ENCODE results near the gene NRG3. TPM values are rescaled to one million over a fixed set of nuclear protein-coding genes. Genes with fewer than 3 reads are reported as not detected.

Gene NRG3
- total and polyA plus RNA-seq, 8 donors = 0.14 to 0.59 (median 0.25) TPM; not detected in 2

GRCh38 chr10:81978238-81978637 lies 103.2 kb downstream of the NRG3 start:
- DNase-seq = no peak
- Histone ChIP-seq H3K9me3 (no peaks in the 10 kb centered on the region), H3K36me3 (no peaks in the 10 kb centered on the region), H3K4me1 (no peaks in the 10 kb centered on the region), H3K27ac (no peak overlapping the region), H3K4me3 (no peak overlapping the region), H3K27me3 (no peaks in the 10 kb centered on the region)
- no peak for ATAC-seq
- no peak for FAIRE-seq
- WGBS, 2 donors = 62 to 71% methylated on average over 2 of the region's 2 CpGs
- TF ChIP-seq CTCF (IDR thresholded peaks at IDR 0.05) = no peak
- intact Hi-C loops (cut with DNase I) = no loop called here

- Histone ChIP-seq H3K4me1 (no peaks in the 10 kb centered on the region), H3K9me3 (no peaks in the 10 kb centered on the region), H3K27ac (no peak overlapping the region), H3K4me3 (no peak overlapping the region), H3K27me3 (no peaks in the 10 kb centered on the region), H3K36me3 (no peaks in the 10 kb centered on the region)
- FAIRE-seq (no peak), DNase-seq (no peak), ATAC-seq (no peak)
- WGBS, 2 donors = 67 to 90% methylated on average over 1 of the region's 1 CpG
- intact Hi-C loops (cut with DNase I) = no loop called here
- no peak for TF ChIP-seq CTCF (IDR thresholded peaks at IDR 0.05)
Measured at GRCh38 chr10:81981724-81982123, 106.7 kb downstream of the NRG3 start.

DNA sequence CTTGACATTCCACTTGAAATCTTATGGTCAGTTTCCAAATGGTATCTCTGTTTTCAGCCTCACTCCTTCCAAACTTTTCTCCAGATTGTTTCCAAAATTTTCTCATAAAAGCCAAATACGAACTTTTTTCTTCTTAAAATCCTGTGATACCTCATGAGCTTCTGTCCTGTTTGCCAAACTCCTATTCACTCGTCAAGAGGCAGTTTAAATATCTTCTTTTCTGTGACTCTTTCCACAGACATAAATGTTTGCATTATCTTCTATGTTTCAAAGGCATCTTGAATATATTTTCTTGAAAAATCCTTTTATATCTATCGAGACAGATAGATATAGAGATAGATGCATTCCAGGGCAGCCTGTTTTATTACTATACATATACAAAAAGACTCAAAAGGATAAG lies 109.4 kb downstream of the NRG3 start:
- no peaks in the 10 kb centered on the region for H3K27me3 ChIP-seq
- TF ChIP-seq CTCF (IDR thresholded peaks at IDR 0.05) = no peak
- ATAC-seq (no peak), FAIRE-seq (no peak), DNase-seq (no peak)
- no peaks in the 10 kb centered on the region for H3K4me1 ChIP-seq
- 39 to 66% methylated on average over 3 of the region's 3 CpGs for WGBS, 2 donors
- no peak overlapping the region for H3K27ac ChIP-seq
- no peak overlapping the region for H3K4me3 ChIP-seq
- intact Hi-C loops (cut with DNase I) = no loop called here
- H3K9me3 ChIP-seq = no peaks in the 10 kb centered on the region
- H3K36me3 ChIP-seq = no peaks in the 10 kb centered on the region

DNA sequence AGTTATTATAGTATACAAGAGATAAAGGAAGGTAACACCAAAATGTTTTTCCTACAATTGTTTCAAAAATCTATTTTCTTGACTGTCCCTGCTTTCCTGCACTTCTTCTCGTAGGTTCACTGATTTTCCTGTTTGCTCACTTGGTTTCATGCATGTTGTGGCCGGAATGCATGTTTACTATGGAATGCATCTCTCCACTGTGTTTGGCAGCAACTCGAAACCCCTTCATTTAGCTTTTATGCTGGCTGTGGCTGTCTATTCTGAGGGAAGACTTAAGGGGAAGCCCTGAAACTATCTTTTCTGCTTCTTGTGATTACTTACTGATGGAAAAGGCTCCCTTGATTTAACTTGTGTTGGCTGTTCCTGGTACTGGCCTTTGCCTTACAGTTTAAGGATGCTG lies 120.3 kb downstream of the NRG3 start:
- no peak for TF ChIP-seq CTCF (IDR thresholded peaks at IDR 0.05)
- Histone ChIP-seq H3K36me3 (no peaks in the 10 kb centered on the region), H3K9me3 (no peaks in the 10 kb centered on the region), H3K27ac (no peak overlapping the region), H3K4me3 (no peak overlapping the region), H3K4me1 (no peaks in the 10 kb centered on the region), H3K27me3 (no peaks in the 10 kb centered on the region)
- intact Hi-C loops (cut with DNase I) = no loop called here
- FAIRE-seq = no peak
- DNase-seq = no peak
- 45 to 53% methylated on average over 3 of the region's 3 CpGs for whole genome bisulfite sequencing, 2 donors
- ATAC-seq = no peak

GRCh38 chr10:81996927-81997326 lies 121.9 kb downstream of the NRG3 start:
- ATAC-seq = no peak
- H3K27ac ChIP-seq = no peak overlapping the region
- H3K4me3 ChIP-seq = no peak overlapping the region
- no peak for DNase-seq
- FAIRE-seq = no peak
- no peak for TF ChIP-seq CTCF (IDR thresholded peaks at IDR 0.05)
- 78 to 87% methylated on average over 3 of the region's 3 CpGs for WGBS, 2 donors
- no peaks in the 10 kb centered on the region for H3K9me3 ChIP-seq
- H3K27me3 ChIP-seq = no peaks in the 10 kb centered on the region
- intact Hi-C loops (cut with DNase I) = no loop called here
- no peaks in the 10 kb centered on the region for H3K36me3 ChIP-seq
- no peaks in the 10 kb centered on the region for H3K4me1 ChIP-seq
